Smooth muscle cell (in vitro differentiated cells): ENCODE results near the gene ANKRD24. TPM values are rescaled to one million over a fixed set of nuclear protein-coding genes. Genes with fewer than 3 reads are reported as not detected.
"Not testable (repeated sequence)": the region's sequence is repeated elsewhere in the genome, so short reads cannot be mapped to it uniquely, and the experiment has no call there.

ENCODE experiments used
- DNase-seq: peaks from one replicate; lab custom pipeline; 2025; ENCODE audit not compliant: unreplicated experiment; lab: John Stamatoyannopoulos, UW
- H2AFZ ChIP-seq: fragments of 200-600 bp; sonication (generic); 2 replicates; pipeline ENCODE4 v1.6.0; 2016; ENCODE audit warnings: antibody characterized with exemption, low read depth, mild to moderate bottlenecking
- H3F3A ChIP-seq: fragments of 200-600 bp; sonication (generic); 2 replicates; pipeline ENCODE4 v1.6.0; 2017; ENCODE audit warnings: antibody characterized with exemption, low read depth
- H3K27ac ChIP-seq: fragments of 200-600 bp; sonication (generic); 2 replicates; pipeline ENCODE4 v1.5.1; 2016; ENCODE audit warnings: low read depth, mild to moderate bottlenecking
- H3K27me3 ChIP-seq: fragments of 200-600 bp; sonication (generic); 2 replicates; pipeline ENCODE4 v1.6.1; 2016; ENCODE audit warnings: low read depth, mild to moderate bottlenecking
- H3K36me3 ChIP-seq: fragments of 200-600 bp; sonication (generic); 2 replicates; pipeline ENCODE4 v1.5.1; 2016; ENCODE audit warnings: low read depth
- H3K4me1 ChIP-seq: fragments of 200-600 bp; sonication (generic); 2 replicates; pipeline ENCODE4 v1.5.1; 2016; ENCODE audit warnings: low read depth
- H3K4me2 ChIP-seq: fragments of 200-600 bp; sonication (generic); 2 replicates; pipeline ENCODE4 v1.6.0; 2016; ENCODE audit warnings: mild to moderate bottlenecking
- H3K4me3 ChIP-seq: fragments of 200-600 bp; sonication (generic); 2 replicates; pipeline ENCODE4 v1.5.1; 2016; ENCODE audit warnings: mild to moderate bottlenecking
- H3K79me2 ChIP-seq: fragments of 200-600 bp; sonication (generic); 2 replicates; pipeline ENCODE4 v1.6.0; 2016; ENCODE audit warnings: low read depth, mild to moderate bottlenecking
- H3K9ac ChIP-seq: fragments of 200-600 bp; sonication (generic); 2 replicates; pipeline ENCODE4 v1.6.0; 2016; ENCODE audit warnings: low read depth
- H3K9me3 ChIP-seq: fragments of 200-600 bp; sonication (generic); replicated peaks from 2 replicates; pipeline ENCODE4 v1.5.1; 2016; ENCODE audit warnings: low read depth
- H4K20me1 ChIP-seq: fragments of 200-600 bp; sonication (generic); 2 replicates; pipeline ENCODE4 v1.6.0; 2016; ENCODE audit warnings: low read depth
- WGBS: methylation state at CpG from one replicate; pipeline ENCODE4 v1.1.7; 2016; ENCODE audit warnings: low lambda C conversion rate; 5-methylcytosine and 5-hydroxymethylcytosine counted together
- polyA plus RNA-seq: library from polyadenylated mRNA; unstranded; fragments of >200 nt; fragmentation: Nextera tagmentation; extraction: Ambion mirVana; gene quantifications from 2 replicates; pipeline ENCODE4 v1.2.1, GENCODE V29; 2016
- total RNA-seq: library from RNA; depleted of rRNA; stranded (reverse); fragments of >200 nt; gene quantifications from 2 replicates; pipeline ENCODE4 v1.2.3, GENCODE V29; 2014
- TF ChIP-seq, protein P1 (sequence below): fragments of 200-600 bp; sonication (generic); IDR thresholded peaks from 2 replicates; pipeline ENCODE4 v1.5.1; 2017; ENCODE audit warnings: borderline replicate concordance, mild to moderate bottlenecking, antibody characterized with exemption; ENCODE audit not compliant: insufficient read depth, poor library complexity, severe bottlenecking

The ANKRD24 gene
- total and polyA plus RNA-seq, 2 experiments from 2014 or later: 1.5 TPM; not detected in 1

DNA sequence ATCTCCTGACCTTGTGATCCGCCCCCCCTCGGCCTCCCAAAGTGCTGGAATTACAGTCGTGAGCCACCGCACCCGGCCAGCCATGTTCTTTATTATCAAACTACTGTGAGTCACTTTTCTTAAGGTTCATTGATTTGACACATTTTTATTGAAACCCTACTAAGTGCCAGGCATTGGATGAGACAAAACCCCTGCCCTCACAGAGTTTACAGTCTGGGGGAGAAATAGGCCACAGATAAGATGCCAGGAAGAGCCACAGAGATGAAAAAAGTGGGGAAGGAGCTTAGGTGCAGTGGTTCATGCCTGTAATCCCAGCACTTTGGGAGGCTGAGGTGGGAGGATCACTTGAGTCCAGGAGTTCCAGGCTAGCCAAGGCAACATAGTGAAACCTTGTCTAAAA lies 44.0 kb upstream of the ANKRD24 start:
- Histone ChIP-seq H3K4me3 (no peak overlapping the region), H3K79me2 (no peaks in the 10 kb centered on the region), H3K27me3 (no peaks in the 10 kb centered on the region), H4K20me1 (no peaks in the 10 kb centered on the region), H3K27ac (no peak overlapping the region), H3F3A (no peaks in the 10 kb centered on the region), H2AFZ (no peak overlapping the region), H3K36me3 (no peaks in the 10 kb centered on the region), H3K4me1 (no peaks in the 10 kb centered on the region), H3K9ac (no peak overlapping the region), H3K4me2 (no peak overlapping the region), H3K9me3 (no peaks in the 10 kb centered on the region)
- TF ChIP-seq, protein P1, sequence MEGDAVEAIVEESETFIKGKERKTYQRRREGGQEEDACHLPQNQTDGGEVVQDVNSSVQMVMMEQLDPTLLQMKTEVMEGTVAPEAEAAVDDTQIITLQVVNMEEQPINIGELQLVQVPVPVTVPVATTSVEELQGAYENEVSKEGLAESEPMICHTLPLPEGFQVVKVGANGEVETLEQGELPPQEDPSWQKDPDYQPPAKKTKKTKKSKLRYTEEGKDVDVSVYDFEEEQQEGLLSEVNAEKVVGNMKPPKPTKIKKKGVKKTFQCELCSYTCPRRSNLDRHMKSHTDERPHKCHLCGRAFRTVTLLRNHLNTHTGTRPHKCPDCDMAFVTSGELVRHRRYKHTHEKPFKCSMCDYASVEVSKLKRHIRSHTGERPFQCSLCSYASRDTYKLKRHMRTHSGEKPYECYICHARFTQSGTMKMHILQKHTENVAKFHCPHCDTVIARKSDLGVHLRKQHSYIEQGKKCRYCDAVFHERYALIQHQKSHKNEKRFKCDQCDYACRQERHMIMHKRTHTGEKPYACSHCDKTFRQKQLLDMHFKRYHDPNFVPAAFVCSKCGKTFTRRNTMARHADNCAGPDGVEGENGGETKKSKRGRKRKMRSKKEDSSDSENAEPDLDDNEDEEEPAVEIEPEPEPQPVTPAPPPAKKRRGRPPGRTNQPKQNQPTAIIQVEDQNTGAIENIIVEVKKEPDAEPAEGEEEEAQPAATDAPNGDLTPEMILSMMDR: no peak
- WGBS: 87% methylated on average over 5 of the region's 5 CpGs
- no peak for DNase-seq

DNA sequence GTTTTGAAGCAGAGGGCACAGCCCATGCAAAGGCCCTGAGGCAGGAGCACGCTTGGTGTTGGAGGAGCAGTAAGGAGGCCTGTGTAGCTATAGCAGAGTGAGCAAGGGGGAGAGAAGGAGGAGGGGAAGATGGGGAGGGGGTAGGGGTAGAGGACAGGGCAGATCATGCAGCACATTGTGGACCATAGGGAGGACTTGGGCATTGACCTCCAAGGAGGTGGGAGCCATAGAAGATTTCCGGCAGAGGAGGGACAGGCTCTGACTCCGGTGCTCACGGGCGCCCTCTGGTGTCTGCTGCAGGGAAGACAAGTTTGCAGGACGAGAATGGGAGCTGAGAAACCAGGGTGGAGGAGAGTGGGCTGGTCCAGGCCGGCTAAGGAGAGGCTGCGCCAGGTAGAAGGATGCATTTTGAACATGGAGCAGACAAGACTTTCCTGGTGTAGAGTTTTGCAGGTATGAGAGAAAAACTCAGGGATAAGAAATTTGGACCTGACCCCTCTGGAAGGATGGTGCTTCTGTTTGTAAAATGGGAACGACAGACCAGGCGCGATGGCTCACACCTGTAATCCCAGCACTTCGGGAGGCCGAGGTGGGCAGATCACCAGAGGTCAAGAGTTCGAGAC lies 42.8 kb upstream of the ANKRD24 start:
- Histone ChIP-seq H3K27me3 (no peaks in the 10 kb centered on the region), H3K27ac (no peak overlapping the region), H3F3A (no peaks in the 10 kb centered on the region), H3K4me1 (no peaks in the 10 kb centered on the region), H3K36me3 (no peaks in the 10 kb centered on the region), H3K4me2 (no peak overlapping the region), H2AFZ (no peak overlapping the region), H3K79me2 (no peaks in the 10 kb centered on the region), H4K20me1 (no peaks in the 10 kb centered on the region), H3K4me3 (no peak overlapping the region), H3K9ac (no peak overlapping the region), H3K9me3 (no peaks in the 10 kb centered on the region)
- peak; percentile 18 for DNase-seq
- TF ChIP-seq, protein P1: peak; percentile 62
- 44% methylated on average over 14 of the region's 14 CpGs for WGBS

DNA sequence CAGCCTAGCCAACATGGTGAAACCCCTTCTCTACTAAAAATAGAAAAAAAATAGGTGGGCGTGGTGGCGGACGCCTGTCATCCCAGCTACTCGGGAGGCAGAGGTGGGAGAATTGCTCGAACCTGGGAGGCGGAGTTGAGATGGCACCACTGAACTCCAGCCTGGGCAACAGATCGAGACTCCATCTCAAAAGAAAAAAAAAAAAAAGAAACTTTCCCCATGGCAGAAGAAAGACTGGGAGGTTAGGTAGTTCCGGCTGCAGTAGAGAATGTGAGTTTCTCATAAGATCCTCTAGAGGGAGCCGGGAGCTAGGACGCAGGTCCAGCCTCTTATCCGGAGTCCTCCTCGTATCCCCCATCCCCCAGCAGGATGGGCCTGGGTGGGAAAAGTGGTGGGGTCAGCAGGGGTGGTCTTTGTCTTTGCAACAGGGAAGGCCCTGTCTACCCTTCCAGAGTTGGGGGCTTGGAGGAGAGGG lies 42.2 kb upstream of the ANKRD24 start:
- H3K4me3 ChIP-seq: no peak overlapping the region
- H3K4me1 ChIP-seq: no peaks in the 10 kb centered on the region
- no peaks in the 10 kb centered on the region for H3K9me3 ChIP-seq
- no peak overlapping the region for H3K4me2 ChIP-seq
- 35% methylated on average over 12 of the region's 12 CpGs for WGBS
- no peaks in the 10 kb centered on the region for H3K79me2 ChIP-seq
- no peak overlapping the region for H3K9ac ChIP-seq
- no peak overlapping the region for H3K27ac ChIP-seq
- no peaks in the 10 kb centered on the region for H3F3A ChIP-seq
- no peaks in the 10 kb centered on the region for H4K20me1 ChIP-seq
- TF ChIP-seq, protein P1: peak; percentile 55
- H2AFZ ChIP-seq: no peak overlapping the region
- H3K27me3 ChIP-seq: no peaks in the 10 kb centered on the region
- H3K36me3 ChIP-seq: no peaks in the 10 kb centered on the region
- DNase-seq: no peak

GRCh38 chr19:4142916-4143315 lies 39.6 kb upstream of the ANKRD24 start:
- not testable (repeated sequence) for H3K9ac ChIP-seq, H3K79me2 ChIP-seq, H2AFZ ChIP-seq, H3K4me1 ChIP-seq, H3K9me3 ChIP-seq, H4K20me1 ChIP-seq, H3K27me3 ChIP-seq, H3K27ac ChIP-seq, H3K36me3 ChIP-seq, H3F3A ChIP-seq, H3K4me3 ChIP-seq, H3K4me2 ChIP-seq, DNase-seq
- WGBS: 86% methylated on average over 1 of the region's 1 CpG
